CD4-positive, alpha-beta T cell treated with Interleukin-21 for 1 hour (primary cell): ENCODE measurements around the gene BZW1.
A peak's percentile ranks its signal among the peaks of the same experiment; 100 is the strongest.

Experiments used
- DNase-seq: peaks from one replicate; pipeline ENCODE4 v3.0.0-alpha.2; 2020

The BZW1 gene

GRCh38 chr2:200811333-200812121 is at the start of gene BZW1:
TSS of gene BZW1 (plus strand) at chr2:200811910. CDS start at chr2:200813218, 1,308 bp downstream.
- DNase-seq = peak; percentile 98

- no peak for DNase-seq
Measured at GRCh38 chr2:200762127-200762526, 49.6 kb upstream of the BZW1 start.

- DNase-seq = no peak
Measured at GRCh38 chr2:200763422-200763821, 48.3 kb upstream of the BZW1 start.

- DNase-seq = no peak
Measured at GRCh38 chr2:200765139-200765951, 46.4 kb upstream of the BZW1 start.

GRCh38 chr2:200765995-200766660 is 45.6 kb upstream of the BZW1 start:
- no peak for DNase-seq

- no peak for DNase-seq
Measured at GRCh38 chr2:200767111-200767885, 44.4 kb upstream of the BZW1 start.

GRCh38 chr2:200770847-200771246 is 40.9 kb upstream of the BZW1 start:
- DNase-seq = no peak

- no peak for DNase-seq
Measured at GRCh38 chr2:200772620-200773019, 39.1 kb upstream of the BZW1 start.

- DNase-seq = no peak
Measured at GRCh38 chr2:200773083-200773482, 38.6 kb upstream of the BZW1 start.

GRCh38 chr2:200774920-200775319 is 36.8 kb upstream of the BZW1 start:
- DNase-seq = no peak

GRCh38 chr2:200777275-200777674 is 34.4 kb upstream of the BZW1 start:
- DNase-seq = no peak

- no peak for DNase-seq
Measured at GRCh38 chr2:200778038-200778437, 33.7 kb upstream of the BZW1 start.

- no peak for DNase-seq
Measured at GRCh38 chr2:200779214-200779613, 32.5 kb upstream of the BZW1 start.

- no peak for DNase-seq
Measured at GRCh38 chr2:200781616-200782015, 30.1 kb upstream of the BZW1 start.

- no peak for DNase-seq
Measured at GRCh38 chr2:200782251-200782650, 29.5 kb upstream of the BZW1 start.

GRCh38 chr2:200784215-200784614 is 27.5 kb upstream of the BZW1 start:
- no peak for DNase-seq

GRCh38 chr2:200786423-200786822 is 25.3 kb upstream of the BZW1 start:
- DNase-seq = no peak

- no peak for DNase-seq
Measured at GRCh38 chr2:200786826-200787225, 24.9 kb upstream of the BZW1 start.

- DNase-seq = no peak
Measured at GRCh38 chr2:200787351-200788120, 24.2 kb upstream of the BZW1 start.

GRCh38 chr2:200788121-200788718 is 23.5 kb upstream of the BZW1 start:
- no peak for DNase-seq

GRCh38 chr2:200790185-200790584 is 21.5 kb upstream of the BZW1 start:
- no peak for DNase-seq

- DNase-seq = no peak
Measured at GRCh38 chr2:200791905-200792304, 19.8 kb upstream of the BZW1 start.
